OCI-LY7 (cell line): Measurements from ENCODE around the gene PLEKHA6. TPM values are rescaled to one million over a fixed set of nuclear protein-coding genes. Genes with fewer than 3 reads are reported as not detected.
A peak's percentile ranks its signal among the peaks of the same experiment; 100 is the strongest.

Source experiments
- BruUV-seq: library from RNA; stranded (reverse); fragments of 400-500 nt; replicated peaks from 2 replicates; lab custom pipeline; 2021; lab: Mats Ljungman, UMichigan
- CTCF ChIA-PET: fragments of 300-600 bp; sonication (Branson Sonifier 250); formaldehyde crosslinking; loops from one replicate; lab custom pipeline; 2022; ENCODE audit warnings: antibody characterized with exemption; ENCODE audit not compliant: unreplicated experiment; lab: Charles Lee
- POLR2A ChIA-PET: fragments of 300-600 bp; sonication (Branson Sonifier 250); formaldehyde crosslinking; loops from one replicate; lab custom pipeline; 2022; ENCODE audit warnings: antibody characterized with exemption; lab: Charles Lee
- DNase-seq: peaks from one replicate; pipeline ENCODE4 v3.0.0-alpha.2; 2015; ENCODE audit warnings: low spot score
- H2AFZ ChIP-seq: fragments of 200-600 bp; sonication (generic), shearing (Covaris generic); 2 replicates; pipeline ENCODE4 v1.6.1; 2014; ENCODE audit warnings: mild to moderate bottlenecking, antibody characterized with exemption, low read length, moderate library complexity
- H3K27ac ChIP-seq: fragments of 200-600 bp; sonication (generic); 2 replicates; pipeline ENCODE4 v1.5.1; 2014; ENCODE audit warnings: mixed run types, low read depth, mild to moderate bottlenecking, moderate library complexity, low read length, inconsistent platforms; ENCODE audit not compliant: poor library complexity, severe bottlenecking
- H3K36me3 ChIP-seq: fragments of 200-600 bp; sonication (generic); 2 replicates; pipeline ENCODE4 v1.6.1; 2014; ENCODE audit warnings: mild to moderate bottlenecking, antibody characterized with exemption, low read length, moderate library complexity, mixed read lengths; ENCODE audit not compliant: insufficient read depth
- H3K4me1 ChIP-seq: fragments of 200-600 bp; sonication (generic); 2 replicates; pipeline ENCODE4 v1.5.1; 2014; ENCODE audit warnings: mild to moderate bottlenecking, low read length; ENCODE audit not compliant: insufficient read depth, poor library complexity, severe bottlenecking
- H3K4me2 ChIP-seq: fragments of 200-600 bp; sonication (generic); 2 replicates; pipeline ENCODE4 v1.6.1; 2014; ENCODE audit warnings: mild to moderate bottlenecking, low read length
- H3K4me3 ChIP-seq: fragments of 200-600 bp; sonication (generic); 2 replicates; pipeline ENCODE4 v1.5.1; 2014; ENCODE audit warnings: mild to moderate bottlenecking, low read depth, low read length; ENCODE audit not compliant: poor library complexity, severe bottlenecking
- H3K79me2 ChIP-seq: fragments of 200-600 bp; sonication (generic); 2 replicates; pipeline ENCODE4 v1.6.1; 2016; ENCODE audit warnings: low read depth, mild to moderate bottlenecking, low read length, moderate library complexity, mixed read lengths; ENCODE audit not compliant: insufficient read depth
- H3K9me2 ChIP-seq: fragments of 200-600 bp; sonication (generic); 2 replicates; pipeline ENCODE4 v1.6.1; 2016; ENCODE audit warnings: mild to moderate bottlenecking, low read length, mixed read lengths; ENCODE audit not compliant: insufficient read depth
- H3K9me3 ChIP-seq: fragments of 200-600 bp; sonication (generic); 2 replicates; pipeline ENCODE4 v1.6.1; 2014; ENCODE audit warnings: mild to moderate bottlenecking, mixed run types, low read length, mixed read lengths
- H4K20me1 ChIP-seq: fragments of 200-600 bp; sonication (generic); 2 replicates; pipeline ENCODE4 v1.6.1; 2014; ENCODE audit warnings: mild to moderate bottlenecking, antibody characterized with exemption, low read length, moderate library complexity, mixed read lengths; ENCODE audit not compliant: insufficient read depth
- EZH2phosphoT487 ChIP-seq: fragments of 200-600 bp; sonication (generic); IDR thresholded peaks from 2 replicates; pipeline ENCODE4 v1.6.1; 2018; ENCODE audit warnings: low read depth, borderline replicate concordance, mild to moderate bottlenecking, mixed run types, antibody characterized with exemption, low read length, moderate library complexity, mixed read lengths
- intact Hi-C: fragments of 100-400 bp; cut with micrococcal nuclease; formaldehyde crosslinking; loops from one replicate; pipeline ENCODE4 v1.10.0; 2022; ENCODE audit not compliant: unreplicated experiment
- total RNA-seq, 2 experiments: library from RNA; depleted of rRNA in 1 of 2; stranded (reverse); fragments of >200 nt in 1 of 2; shearing (Covaris generic) in 1 of 2; gene quantifications; 2 replicates each; pipeline ENCODE4 v1.2.3, GENCODE V29; 2014 to 2022
- TF ChIP-seq, protein P1 (sequence below): fragments of 200-600 bp; sonication (generic); conservative IDR thresholded peaks from 2 replicates; pipeline ENCODE4 v1.5.1; 2014; ENCODE audit warnings: mild to moderate bottlenecking, antibody characterized with exemption, low read length, moderate library complexity, mixed read lengths

PLEKHA6 gene
- total RNA-seq, 2 experiments from 2014 or later: not detected

DNA sequence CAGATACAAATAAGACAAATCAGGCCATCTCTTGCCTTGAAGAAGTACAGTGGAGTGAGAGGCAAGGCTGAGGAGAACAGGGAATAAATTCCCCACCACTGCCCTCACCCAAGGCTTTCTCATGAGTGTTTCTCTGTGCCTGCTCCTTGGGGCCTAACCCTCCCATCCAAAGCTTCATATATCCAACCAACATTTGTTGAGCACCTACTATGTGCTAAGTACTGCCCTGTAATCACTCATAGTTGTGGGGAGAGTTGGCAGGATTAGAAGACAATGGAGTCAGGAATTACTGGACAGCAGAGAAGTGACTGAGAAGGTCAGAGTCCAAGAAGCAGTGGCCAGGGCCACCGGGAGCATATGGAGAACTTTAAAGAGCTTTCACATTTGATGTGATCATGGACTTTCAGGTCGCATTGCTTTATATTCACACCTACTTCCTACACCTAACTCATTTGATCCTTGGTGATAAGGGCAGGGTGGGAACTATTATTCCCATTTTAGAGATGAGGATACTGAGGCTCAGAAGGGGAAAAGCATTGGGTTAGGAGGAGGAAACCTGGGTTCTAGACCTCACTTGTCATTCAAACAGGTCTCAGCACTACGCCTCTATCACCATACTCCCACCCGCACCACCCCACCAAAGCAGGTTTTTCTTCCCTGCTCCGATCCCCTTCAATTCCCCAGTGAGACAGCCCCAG lies 6.4 kb downstream of the PLEKHA6 start:
- H3K4me2 ChIP-seq: no peak overlapping the region
- no peak overlapping the region for H3K4me3 ChIP-seq
- H3K36me3 ChIP-seq: no peaks in the 10 kb centered on the region
- no peaks in the 10 kb centered on the region for H3K9me2 ChIP-seq
- no peaks in the 10 kb centered on the region for H3K9me3 ChIP-seq
- intact Hi-C loops: no loop called here
- no peak overlapping the region for H2AFZ ChIP-seq
- DNase-seq: no peak
- ChIA-PET CTCF (interaction anchor here (0.7 kb wide), 1 partner anchor 12 kb away, joined by 3 read pairs; no protein-coding TSS in a partner anchor), POLR2A (no interaction called here)
- no peaks in the 10 kb centered on the region for H3K4me1 ChIP-seq
- TF ChIP-seq, protein P1, sequence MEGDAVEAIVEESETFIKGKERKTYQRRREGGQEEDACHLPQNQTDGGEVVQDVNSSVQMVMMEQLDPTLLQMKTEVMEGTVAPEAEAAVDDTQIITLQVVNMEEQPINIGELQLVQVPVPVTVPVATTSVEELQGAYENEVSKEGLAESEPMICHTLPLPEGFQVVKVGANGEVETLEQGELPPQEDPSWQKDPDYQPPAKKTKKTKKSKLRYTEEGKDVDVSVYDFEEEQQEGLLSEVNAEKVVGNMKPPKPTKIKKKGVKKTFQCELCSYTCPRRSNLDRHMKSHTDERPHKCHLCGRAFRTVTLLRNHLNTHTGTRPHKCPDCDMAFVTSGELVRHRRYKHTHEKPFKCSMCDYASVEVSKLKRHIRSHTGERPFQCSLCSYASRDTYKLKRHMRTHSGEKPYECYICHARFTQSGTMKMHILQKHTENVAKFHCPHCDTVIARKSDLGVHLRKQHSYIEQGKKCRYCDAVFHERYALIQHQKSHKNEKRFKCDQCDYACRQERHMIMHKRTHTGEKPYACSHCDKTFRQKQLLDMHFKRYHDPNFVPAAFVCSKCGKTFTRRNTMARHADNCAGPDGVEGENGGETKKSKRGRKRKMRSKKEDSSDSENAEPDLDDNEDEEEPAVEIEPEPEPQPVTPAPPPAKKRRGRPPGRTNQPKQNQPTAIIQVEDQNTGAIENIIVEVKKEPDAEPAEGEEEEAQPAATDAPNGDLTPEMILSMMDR: no peak
- TF ChIP-seq EZH2phosphoT487: no peak
- H4K20me1 ChIP-seq: no peaks in the 10 kb centered on the region
- H3K27ac ChIP-seq: no peak overlapping the region
- H3K79me2 ChIP-seq: no peaks in the 10 kb centered on the region
- BruUV-seq: no TSS peak

DNA sequence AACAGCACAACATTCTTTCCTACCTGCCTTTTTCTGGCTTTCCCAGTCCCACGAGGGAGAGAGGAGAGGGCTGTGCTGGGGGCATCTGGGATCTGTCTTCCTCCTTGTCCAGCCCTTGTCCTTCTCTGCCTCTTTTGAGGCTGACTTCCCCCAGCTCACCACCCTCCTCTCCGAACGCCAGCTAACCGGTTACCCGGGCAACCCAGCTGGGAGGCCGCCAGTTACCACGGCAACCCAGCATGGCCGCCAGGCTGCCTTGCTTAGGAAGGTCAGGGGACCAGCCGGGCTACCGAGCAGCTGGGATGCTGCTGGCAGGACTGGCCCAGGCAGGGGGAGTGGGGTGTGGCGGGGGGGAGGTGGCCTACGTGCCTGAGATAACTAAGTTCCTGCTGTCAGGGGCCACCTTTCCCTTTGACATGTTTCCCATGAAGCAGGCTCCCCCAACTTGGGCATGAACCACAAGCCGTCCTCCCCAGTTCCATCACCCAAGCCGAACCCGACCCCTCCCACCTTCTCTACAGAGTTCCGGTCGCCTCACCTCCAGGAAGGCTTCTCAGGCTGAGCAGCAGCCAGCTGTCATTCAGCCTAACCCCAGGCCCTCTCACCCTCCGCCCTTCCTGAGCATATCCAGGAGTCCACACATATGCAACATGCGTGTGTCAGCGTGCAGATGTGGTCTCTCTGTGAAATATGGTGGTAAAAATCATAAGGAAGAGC lies 8.7 kb downstream of the PLEKHA6 start:
- no peaks in the 10 kb centered on the region for H4K20me1 ChIP-seq
- H3K9me2 ChIP-seq: no peaks in the 10 kb centered on the region
- ChIA-PET POLR2A (interaction anchor here (1.0 kb wide), 1 partner anchor 17 kb away, joined by 3 read pairs; no protein-coding TSS in a partner anchor), CTCF (no interaction called here)
- H3K4me2 ChIP-seq: no peak overlapping the region
- H3K79me2 ChIP-seq: no peaks in the 10 kb centered on the region
- H3K27ac ChIP-seq: no peak overlapping the region
- H3K9me3 ChIP-seq: no peaks in the 10 kb centered on the region
- H2AFZ ChIP-seq: no peak overlapping the region
- peak; percentile 17 for DNase-seq
- no TSS peak for BruUV-seq
- no peaks in the 10 kb centered on the region for H3K4me1 ChIP-seq
- intact Hi-C loops: no loop called here
- TF ChIP-seq, protein P1: no peak
- no peak for TF ChIP-seq EZH2phosphoT487
- H3K4me3 ChIP-seq: no peak overlapping the region
- H3K36me3 ChIP-seq: no peaks in the 10 kb centered on the region
